ENCODE results near the gene ATP2A3. TPM values are rescaled to one million over a fixed set of nuclear protein-coding genes. Genes with fewer than 3 reads are reported as not detected.
A peak's percentile ranks its signal among the peaks of the same experiment; 100 is the strongest.

ATP2A3 gene
- total and polyA plus RNA-seq, 2 experiments from 2014 or later, result 4.2 to 6.9 TPM

- TF ChIP-seq CTCF (IDR thresholded peaks at IDR 0.05; ENCODE audit: low read depth, low read length), result no peak
- no peak overlapping the region for H3K4me3 ChIP-seq
- no peaks in the 10 kb centered on the region for H3K27me3 ChIP-seq
- no peaks in the 10 kb centered on the region for H3K36me3 ChIP-seq
- no peak for DNase-seq (ENCODE audit: low read depth in 1 of 2, low spot score in 1 of 2)
- H3K4me1 ChIP-seq (ENCODE audit: low read depth), result peaks cover 9% of the 10 kb centered on the region
- H3K27ac ChIP-seq, result no peak overlapping the region
- no peaks in the 10 kb centered on the region for H3K9me3 ChIP-seq (ENCODE audit: low read depth)
These were observed 15.0 kb upstream of the ATP2A3 start for GRCh38 chr17:3979290-3979611.

GRCh38 chr17:3978421-3979289 is 14.4 kb upstream of the ATP2A3 start:
- Histone ChIP-seq H3K36me3 (no peaks in the 10 kb centered on the region), H3K27ac (no peak overlapping the region), H3K4me1 (ENCODE audit: low read depth) (peaks cover 9% of the 10 kb centered on the region), H3K4me3 (no peak overlapping the region), H3K27me3 (no peaks in the 10 kb centered on the region), H3K9me3 (ENCODE audit: low read depth) (no peaks in the 10 kb centered on the region)
- TF ChIP-seq CTCF (IDR thresholded peaks at IDR 0.05; ENCODE audit: low read depth, low read length), result no peak
- peak in 1 of 2 donors; percentile 63 for DNase-seq (ENCODE audit: low read depth in 1 of 2, low spot score in 1 of 2)

GRCh38 chr17:3977387-3977786 is 13.2 kb upstream of the ATP2A3 start:
- DNase-seq (ENCODE audit: low read depth in 1 of 2, low spot score in 1 of 2), result no peak
- Histone ChIP-seq H3K27me3 (no peaks in the 10 kb centered on the region), H3K4me3 (no peak overlapping the region), H3K36me3 (no peaks in the 10 kb centered on the region), H3K4me1 (ENCODE audit: low read depth) (peaks cover 9% of the 10 kb centered on the region), H3K9me3 (ENCODE audit: low read depth) (no peaks in the 10 kb centered on the region), H3K27ac (no peak overlapping the region)
- no peak for TF ChIP-seq CTCF (IDR thresholded peaks at IDR 0.05; ENCODE audit: low read depth, low read length)

GRCh38 chr17:3976675-3977171 is 12.5 kb upstream of the ATP2A3 start:
- Histone ChIP-seq H3K4me3 (no peak overlapping the region), H3K27me3 (no peaks in the 10 kb centered on the region), H3K36me3 (no peaks in the 10 kb centered on the region), H3K9me3 (ENCODE audit: low read depth) (no peaks in the 10 kb centered on the region), H3K27ac (peak overlapping the region; percentile 53), H3K4me1 (ENCODE audit: low read depth) (peaks cover 9% of the 10 kb centered on the region)
- TF ChIP-seq CTCF (IDR thresholded peaks at IDR 0.05; ENCODE audit: low read depth, low read length), result no peak
- no peak for DNase-seq (ENCODE audit: low read depth in 1 of 2, low spot score in 1 of 2)

- H3K36me3 ChIP-seq, result no peaks in the 10 kb centered on the region
- no peaks in the 10 kb centered on the region for H3K27me3 ChIP-seq
- no peak overlapping the region for H3K27ac ChIP-seq
- no peaks in the 10 kb centered on the region for H3K9me3 ChIP-seq (ENCODE audit: low read depth)
- no peak overlapping the region for H3K4me3 ChIP-seq
- DNase-seq (ENCODE audit: low read depth in 1 of 2, low spot score in 1 of 2), result no peak
- TF ChIP-seq CTCF (IDR thresholded peaks at IDR 0.05; ENCODE audit: low read depth, low read length), result no peak
- peaks cover 9% of the 10 kb centered on the region for H3K4me1 ChIP-seq (ENCODE audit: low read depth)
These were observed 10.7 kb upstream of the ATP2A3 start for GRCh38 chr17:3974980-3975379.
